ENCODE measurements around the gene DUOXA1. TPM values are rescaled to one million over a fixed set of nuclear protein-coding genes. Genes with fewer than 3 reads are reported as not detected.

The DUOXA1 gene
- polyA plus RNA-seq, 2 of the 4 experiments (the other 2 are of a cell fraction) = 0.18 to 0.23 TPM

DNA sequence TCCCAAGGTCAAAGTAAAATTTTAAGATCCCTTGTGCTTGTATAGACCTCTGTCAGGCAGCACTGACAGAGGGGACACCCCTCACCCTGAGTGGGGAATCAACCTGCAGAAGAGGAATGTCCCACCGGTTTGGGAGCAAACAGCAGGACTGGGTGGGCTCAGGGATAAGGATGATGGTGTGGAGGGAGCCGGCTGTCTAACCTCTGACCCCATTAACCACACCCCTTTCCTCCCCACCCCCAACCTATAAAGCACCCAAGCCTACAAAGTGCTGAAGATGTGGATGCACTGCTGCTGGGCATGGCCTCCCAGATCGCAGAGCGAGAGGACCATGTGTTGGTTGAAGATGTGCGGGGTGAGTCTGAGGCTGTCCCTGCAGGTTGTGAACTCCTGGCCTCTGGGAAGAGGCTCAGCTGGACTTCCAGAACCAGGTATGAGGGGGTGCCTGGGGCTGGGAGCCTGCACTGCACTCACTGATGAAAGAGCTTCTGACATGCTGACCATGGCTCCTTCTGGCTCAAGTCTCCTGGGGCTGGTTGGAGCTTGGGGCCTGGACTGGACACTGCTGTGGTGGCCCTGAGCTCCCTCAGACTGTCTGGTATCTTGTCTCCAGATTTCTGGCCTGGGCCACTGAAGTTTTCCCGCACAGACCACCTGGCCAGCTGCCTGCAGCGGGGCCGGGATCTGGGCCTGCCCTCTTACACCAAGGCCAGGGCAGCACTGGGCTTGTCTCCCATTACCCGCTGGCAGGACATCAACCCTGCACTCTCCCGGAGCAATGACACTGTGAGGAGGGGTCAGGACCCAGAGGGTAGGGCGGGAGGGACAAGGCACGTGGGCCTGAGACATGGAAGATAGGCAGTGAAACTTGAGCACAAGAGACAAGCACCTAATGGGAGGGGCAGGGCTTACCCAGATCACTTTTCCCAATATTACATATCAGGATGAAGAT is 9.4 kb upstream of the DUOXA1 start:
- WGBS (ENCODE audit: missing lambda C conversion rate) = 68% methylated on average over 6 of the region's 12 CpGs
- H3K27ac ChIP-seq = no peak overlapping the region
- ChIA-PET POLR2A (no interaction called here), CTCF (interaction anchor here (1.1 to 1.9 kb wide), 2 partner anchors 12 to 21 kb away, joined by 3 to 7 read pairs; no protein-coding TSS in a partner anchor)
- no peak for ATAC-seq
- FAIRE-seq = no peak
- no peaks in the 10 kb centered on the region for H3K4me1 ChIP-seq
- no peak overlapping the region for H3K4me2 ChIP-seq
- no peak overlapping the region for H3K4me3 ChIP-seq
- TF ChIP-seq ZFP36 (IDR thresholded peaks at IDR 0.05; ENCODE audit: borderline replicate concordance, partially characterized antibody) (no peak), CBX2 (IDR thresholded peaks at IDR 0.05; ENCODE audit: borderline replicate concordance, low read depth) (no peak), ZNF302 (CRISPR knock-in tag; IDR thresholded peaks at IDR 0.05) (no peak), PBX3 (IDR thresholded peaks at IDR 0.05) (no peak), KDM1A (IDR thresholded peaks at IDR 0.05; ENCODE audit: low read depth) (no peak), HEYL (CRISPR knock-in tag; IDR thresholded peaks at IDR 0.05) (no peak), GATA3 (IDR thresholded peaks at IDR 0.05; ENCODE audit: borderline replicate concordance) (no peak), RNF2 (IDR thresholded peaks at IDR 0.05; ENCODE audit: borderline replicate concordance, low read depth) (no peak), ESRRA (IDR thresholded peaks at IDR 0.05; ENCODE audit: borderline replicate concordance, low read length) (no peak), CHD2 (IDR thresholded peaks at IDR 0.05; ENCODE audit: low read length, partially characterized antibody) (no peak), POLR2AphosphoS2 (conservative IDR thresholded peaks at IDR 0.05; ENCODE audit: low read length) (no peak), TFCP2L1 (CRISPR knock-in tag; IDR thresholded peaks at IDR 0.05) (no peak), KDM5A (IDR thresholded peaks at IDR 0.05) (no peak), HDAC2 (IDR thresholded peaks at IDR 0.05) (no peak), EHF (CRISPR knock-in tag; IDR thresholded peaks at IDR 0.05) (no peak)
- H3K9me3 ChIP-seq = no peaks in the 10 kb centered on the region
- no peak for DNase-seq (ENCODE audit: low read depth in 1 of 2, low spot score in 1 of 2)

DNA sequence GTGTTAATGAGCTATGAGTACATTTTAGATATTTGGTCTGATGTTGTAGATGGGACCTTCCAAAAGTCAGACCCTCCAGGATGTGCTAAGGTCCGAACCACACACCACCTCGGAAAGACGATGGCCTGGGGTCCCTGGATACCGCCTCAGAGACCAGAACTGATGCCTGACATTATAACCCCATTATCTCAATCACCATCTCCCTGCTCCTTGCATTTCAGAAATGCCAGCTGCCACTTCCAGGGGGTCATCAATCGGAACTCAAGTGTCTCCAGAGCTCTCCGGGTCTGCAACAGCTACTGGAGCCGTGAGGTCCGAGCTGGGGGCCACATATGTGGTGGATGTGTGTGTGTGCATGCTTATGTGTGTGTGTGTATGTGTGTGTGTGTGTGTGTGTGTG is 8.0 kb upstream of the DUOXA1 start:
- no peak for DNase-seq (ENCODE audit: low read depth in 1 of 2, low spot score in 1 of 2)
- H3K27ac ChIP-seq = no peak overlapping the region
- no peak for FAIRE-seq
- ChIA-PET CTCF (interaction anchor here (0.6 to 1.9 kb wide), 6 partner anchors 11 to 261 kb away, joined by 4 to 7 read pairs (median 4); no protein-coding TSS in a partner anchor), POLR2A (no interaction called here)
- H3K9me3 ChIP-seq = no peaks in the 10 kb centered on the region
- H3K4me1 ChIP-seq = no peaks in the 10 kb centered on the region
- 60% methylated on average over 7 of the region's 8 CpGs for whole genome bisulfite sequencing (ENCODE audit: missing lambda C conversion rate)
- TF ChIP-seq E2F6 (IDR thresholded peaks at IDR 0.05; ENCODE audit: borderline replicate concordance, low read depth) (no peak), HOXB5 (CRISPR knock-in tag; IDR thresholded peaks at IDR 0.05) (no peak), JUN (IDR thresholded peaks at IDR 0.05) (no peak), CBX2 (IDR thresholded peaks at IDR 0.05; ENCODE audit: borderline replicate concordance, low read depth) (no peak), MAZ (IDR thresholded peaks at IDR 0.05; ENCODE audit: borderline replicate concordance, low read depth, low read length) (no peak), CHD4 (IDR thresholded peaks at IDR 0.05; ENCODE audit: borderline replicate concordance) (no peak), HEYL (CRISPR knock-in tag; IDR thresholded peaks at IDR 0.05) (no peak), ZSCAN20 (CRISPR knock-in tag; IDR thresholded peaks at IDR 0.05) (no peak), EP300 (IDR thresholded peaks at IDR 0.05) (no peak), USF2 (IDR thresholded peaks at IDR 0.05) (no peak), SREBF2 (IDR thresholded peaks at IDR 0.05) (no peak), ATOH8 (CRISPR knock-in tag; IDR thresholded peaks at IDR 0.05; ENCODE audit: low read depth) (no peak), EHMT2 (IDR thresholded peaks at IDR 0.05; ENCODE audit: low read depth) (no peak)
- H3K4me2 ChIP-seq = no peak overlapping the region
- no peak for ATAC-seq
- H3K4me3 ChIP-seq = no peak overlapping the region
